Retina (tissue), 1 donor: ENCODE data around the gene RHBG.

Source experiments
- DNase-seq: peaks from one replicate; pipeline ENCODE4 v3.0.0-alpha.2; 2016

RHBG gene

DNA sequence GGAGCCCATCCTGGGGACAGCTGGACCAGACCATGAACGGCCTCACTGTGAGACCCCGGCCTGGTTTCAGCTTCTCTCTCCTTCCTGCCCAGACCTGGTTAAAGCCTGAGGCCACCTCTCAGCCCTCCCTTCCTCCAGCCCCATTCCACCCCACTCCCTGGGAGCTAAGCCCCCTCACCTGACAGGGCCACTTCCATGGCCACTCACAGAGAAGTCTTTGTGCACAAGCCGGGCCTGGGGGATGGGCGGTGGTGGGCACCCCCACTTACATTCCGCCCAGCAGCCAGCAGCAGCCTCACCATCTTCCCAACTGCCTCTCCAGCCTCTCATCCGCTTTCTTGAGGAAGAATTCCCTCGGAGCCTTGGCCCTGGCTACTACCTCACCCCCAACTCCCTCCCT lies 40.4 kb downstream of the RHBG start:
- DNase-seq, result no peak

DNA sequence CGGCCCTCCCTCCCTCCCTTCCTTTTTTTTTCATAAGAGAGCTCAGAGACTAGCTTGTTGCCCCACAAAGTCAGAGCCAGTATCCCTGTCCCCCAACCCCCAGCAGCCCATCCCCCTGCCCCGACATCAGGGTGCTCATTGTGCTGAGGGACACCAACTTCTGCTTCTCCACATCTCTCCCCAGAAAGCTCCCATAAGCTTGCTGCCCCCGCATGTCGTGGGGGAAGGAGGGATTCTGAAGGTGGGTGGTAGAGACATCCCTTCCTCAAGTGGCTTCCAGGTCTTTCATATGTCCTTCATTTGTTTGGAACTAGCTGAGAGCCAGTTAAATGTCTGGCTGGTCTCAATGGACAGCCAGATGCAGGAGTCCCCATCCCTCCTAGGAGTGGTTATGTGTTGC lies 41.2 kb downstream of the RHBG start:
- DNase-seq, result no peak

DNA sequence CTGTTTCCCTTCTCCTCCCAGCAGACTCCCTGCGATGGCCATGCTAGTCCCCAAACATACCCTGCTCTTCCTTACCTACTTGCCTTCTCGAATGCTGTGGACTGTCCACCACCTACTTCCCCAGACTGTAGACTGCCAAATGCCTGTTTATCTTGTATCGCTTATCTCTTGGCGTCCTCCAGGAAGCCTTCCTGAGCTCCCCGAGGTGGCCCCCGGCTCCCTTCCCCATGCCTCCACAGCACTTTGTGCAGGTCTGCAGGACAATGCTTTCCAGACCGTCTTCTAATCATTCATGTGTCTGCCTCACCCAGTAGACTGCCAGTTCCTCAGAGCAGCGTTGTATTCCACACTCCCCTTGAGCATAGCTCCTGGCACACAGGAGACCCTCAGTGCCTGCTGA lies 41.7 kb downstream of the RHBG start:
- no peak for DNase-seq

DNA sequence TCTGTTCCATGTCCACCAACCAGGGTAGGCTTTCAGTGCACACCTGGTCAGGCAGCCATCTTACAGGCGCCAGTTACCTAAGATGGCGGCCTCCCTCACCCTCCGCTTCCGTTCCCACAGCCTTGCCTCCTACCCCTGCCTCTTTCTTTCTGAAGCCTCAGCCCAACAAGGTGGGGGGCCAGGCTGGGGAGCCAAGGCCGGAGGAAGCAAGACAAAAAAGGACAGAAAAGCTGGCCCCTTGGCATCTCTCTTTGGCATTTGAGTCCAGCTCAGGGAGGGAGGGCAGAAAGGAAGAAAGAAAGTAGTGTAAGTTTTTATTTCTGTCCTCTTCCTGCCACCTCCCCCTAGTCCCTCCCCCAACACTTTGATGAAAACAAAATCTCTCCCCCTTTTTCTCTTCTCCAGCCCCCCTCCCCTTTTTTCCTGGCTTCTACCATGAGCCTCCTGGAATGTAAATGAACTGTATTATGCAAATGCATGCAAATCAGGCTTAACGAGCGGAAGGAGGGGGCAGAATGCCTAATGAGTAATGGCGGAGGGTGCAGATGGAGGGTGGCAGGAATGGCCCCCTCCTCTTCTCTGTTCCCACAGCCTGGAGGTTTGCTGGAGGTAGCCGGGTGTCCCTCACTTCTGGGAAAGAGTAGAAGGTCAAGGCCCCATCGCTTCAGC lies 43.8 kb downstream of the RHBG start:
- no peak for DNase-seq

DNA sequence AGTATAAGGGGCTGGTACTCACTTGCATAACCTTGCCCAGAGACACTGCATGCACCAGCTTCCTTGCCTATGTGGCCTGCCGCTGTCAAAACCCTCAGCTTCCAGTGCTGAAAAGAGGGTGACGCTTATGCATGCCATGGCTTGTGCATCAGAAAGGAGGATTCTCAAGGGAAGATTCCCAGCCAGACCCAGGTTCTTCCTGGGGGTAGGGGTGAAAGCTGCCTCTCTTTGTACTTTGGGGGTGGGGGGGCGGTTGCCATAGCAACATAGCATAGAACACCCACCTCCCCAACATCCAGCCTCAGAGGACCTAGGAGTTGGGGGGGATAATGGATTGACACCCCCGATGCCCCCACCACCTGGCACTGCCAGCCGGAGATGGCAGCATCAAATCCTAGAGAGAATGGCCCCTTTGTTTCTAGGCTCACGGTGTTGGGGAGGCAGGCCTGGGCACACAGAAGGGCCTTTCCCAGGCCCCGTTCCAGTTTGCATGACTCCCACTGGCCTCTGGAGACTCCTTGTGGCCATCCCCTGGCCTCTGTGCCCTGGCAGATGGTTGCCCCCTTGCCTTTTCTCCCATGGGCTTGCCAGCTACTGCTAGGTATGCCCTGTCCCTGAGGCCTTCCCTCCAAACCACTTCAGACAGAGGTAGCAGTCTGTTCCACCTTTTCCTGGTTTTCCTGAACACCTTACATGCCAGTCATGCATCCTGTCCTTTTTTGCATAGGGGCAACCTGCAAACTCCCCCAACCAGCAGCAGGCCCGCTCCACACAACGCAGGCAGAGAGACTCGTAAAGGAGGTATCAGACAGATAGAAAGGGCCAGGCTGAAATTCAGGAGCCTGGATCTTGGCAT lies 44.6 kb downstream of the RHBG start:
- no peak for DNase-seq

DNA sequence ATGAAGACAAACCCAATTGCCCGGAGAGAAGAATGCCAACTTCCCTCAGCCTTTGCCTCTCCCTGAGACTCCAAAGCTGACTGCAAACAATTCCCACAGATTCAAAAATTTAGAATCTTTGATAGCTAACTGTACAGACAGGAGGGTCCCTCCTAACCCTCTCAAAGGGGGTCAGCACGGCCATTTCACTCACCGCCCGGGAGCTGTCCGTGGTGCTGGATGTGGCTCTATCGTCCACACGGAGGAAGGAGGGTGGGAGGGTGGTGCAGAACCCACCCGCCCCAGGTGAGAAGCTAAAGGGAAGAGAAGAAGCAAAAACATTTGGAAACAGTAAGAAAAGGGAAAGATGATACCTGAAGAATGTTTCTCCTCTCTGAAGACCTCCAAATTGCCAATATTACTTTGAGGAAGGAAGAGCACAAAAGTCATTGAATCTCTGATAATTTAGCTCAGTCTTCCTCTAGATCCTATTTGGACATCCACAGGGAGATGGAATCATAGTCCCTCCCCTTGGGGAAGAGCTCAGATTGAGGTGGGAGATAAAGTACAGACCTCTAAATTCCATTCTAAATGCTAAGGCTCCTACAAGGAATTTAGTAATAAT lies 45.6 kb downstream of the RHBG start:
- peak; percentile 48 for DNase-seq

DNA sequence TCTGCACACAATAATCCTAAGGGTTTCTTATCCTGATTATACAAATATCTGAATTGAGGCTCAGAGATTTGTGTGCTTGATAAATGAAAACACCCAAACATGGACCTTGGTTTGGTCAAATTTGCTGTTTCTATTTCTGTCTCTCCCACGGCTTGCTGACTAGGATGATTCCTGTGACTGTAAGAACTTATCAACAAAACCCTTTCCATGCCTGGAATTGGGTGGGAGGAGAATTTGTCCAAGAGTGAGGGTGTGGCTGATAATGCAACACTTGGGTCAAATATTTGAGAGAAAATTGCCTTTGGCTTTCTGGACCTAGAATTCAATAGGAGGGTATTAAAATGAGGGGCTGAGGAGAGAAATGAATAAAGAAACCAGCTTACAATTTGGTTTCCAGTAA lies 48.0 kb downstream of the RHBG start:
- no peak for DNase-seq

DNA sequence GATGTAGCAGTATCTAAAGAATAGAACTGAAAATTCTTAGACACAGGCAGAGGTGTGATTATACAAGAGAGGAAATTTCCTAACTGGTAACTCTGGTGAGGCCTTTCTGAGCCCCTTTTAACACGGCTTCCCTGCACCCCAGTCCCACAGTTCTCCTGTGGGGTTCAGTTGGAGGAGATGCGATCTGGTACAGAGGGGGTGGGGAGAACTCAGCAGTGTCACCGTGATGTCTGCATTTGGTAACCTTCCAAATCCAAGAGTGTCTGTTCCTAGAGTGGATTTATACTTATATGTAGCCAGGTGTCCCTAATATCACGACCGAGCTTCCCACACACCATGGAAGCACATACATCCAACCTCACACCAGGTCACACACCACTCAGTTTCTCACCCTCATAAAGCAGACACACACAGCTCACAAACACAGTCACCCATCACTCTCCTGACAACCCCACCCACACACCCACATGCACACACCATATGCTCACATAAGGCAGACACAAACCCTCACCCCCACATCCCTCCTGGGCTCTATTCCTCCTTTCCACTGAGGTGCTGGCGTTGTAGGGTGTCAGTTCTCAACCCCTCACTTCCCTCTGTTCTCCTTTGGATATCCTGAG lies 48.5 kb downstream of the RHBG start:
- DNase-seq, result no peak

DNA sequence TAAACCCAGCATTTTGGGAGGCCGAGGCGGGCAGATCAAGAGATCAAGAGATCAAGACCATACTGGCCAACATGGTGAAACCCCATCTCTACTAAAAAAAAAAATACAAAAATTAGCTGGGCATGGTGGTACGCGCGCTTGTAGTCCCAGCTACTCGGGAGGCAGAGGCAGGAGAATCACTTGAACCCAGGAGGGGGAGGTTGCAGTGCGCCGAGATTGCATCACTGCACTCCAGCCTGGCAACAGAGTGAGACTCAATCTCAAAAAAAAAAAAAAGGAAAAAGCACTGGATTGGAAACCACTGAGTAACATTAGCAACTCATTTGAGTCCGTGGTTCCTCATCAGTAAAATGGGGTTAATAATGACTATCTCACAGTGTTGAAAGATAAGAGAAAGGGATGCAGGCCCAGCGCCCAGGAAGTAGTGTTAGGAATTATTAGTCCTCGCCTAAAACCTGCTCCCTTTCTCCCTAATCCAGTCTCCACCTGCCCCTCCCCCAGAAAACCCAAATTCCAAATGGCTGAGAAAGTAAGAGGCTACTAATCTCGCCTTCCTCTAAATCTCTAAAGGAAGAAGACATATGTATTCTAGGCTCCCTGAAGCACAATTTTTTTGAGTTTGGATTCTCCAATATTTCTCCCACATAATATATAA lies 49.5 kb downstream of the RHBG start:
- no peak for DNase-seq

DNA sequence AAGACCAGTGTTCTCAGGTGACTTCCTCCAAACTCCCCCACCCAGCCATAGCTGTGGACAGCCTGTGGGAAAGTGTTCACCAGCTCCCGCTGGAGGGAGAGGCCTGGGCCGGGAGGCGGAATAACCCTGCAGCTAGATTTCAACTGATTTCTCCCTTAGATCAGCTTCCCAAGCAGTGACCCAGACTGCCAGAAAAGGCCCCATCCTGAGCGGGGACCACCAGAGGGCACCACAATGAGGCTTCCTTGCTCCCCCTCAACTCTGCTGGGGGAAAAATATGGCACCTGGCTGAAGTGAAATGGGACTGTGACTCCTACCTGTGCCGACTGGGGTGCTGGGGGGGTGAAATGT lies 50.8 kb downstream of the RHBG start:
- DNase-seq, result no peak

DNA sequence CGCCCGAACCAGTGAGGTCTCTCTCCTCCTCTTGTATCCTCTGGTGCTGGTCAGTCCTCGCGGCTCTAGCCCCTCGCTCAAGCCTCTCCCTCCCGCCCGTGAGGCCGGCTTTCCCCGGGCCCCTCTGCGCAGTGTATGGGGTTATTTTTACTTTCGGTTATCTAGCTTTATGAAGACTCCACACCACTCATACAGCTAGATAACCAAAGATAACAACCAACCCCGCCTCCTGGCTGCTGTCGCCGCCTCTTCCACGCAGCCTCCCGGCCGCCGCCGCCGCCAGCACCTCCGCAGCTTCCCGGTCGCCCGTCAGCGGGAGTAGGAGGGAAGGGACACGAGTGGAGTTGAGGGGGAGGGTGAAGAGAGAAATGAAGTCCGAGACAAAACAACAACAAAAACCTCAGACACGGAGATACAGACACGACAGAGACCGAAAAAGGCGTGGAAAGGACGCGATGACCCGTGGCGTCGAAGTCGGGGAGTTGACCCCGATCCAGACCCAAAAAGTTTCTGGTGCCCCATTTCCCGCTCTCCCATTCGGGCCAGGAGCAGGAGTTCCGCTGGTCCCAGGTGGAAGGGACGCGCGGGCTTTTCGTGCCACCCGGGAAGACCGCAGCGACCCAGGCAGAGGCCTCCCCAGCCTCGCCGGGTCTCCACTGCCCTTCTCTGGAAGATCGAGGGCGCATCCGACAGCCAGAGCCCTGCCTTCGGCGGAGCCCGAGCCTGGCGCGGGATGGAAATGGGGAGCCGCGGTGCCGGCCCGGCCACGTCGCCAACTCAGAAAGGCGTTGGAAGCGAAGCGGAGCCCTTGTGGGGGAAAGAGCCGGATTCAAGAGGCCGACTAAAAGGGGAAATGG lies 51.4 kb downstream of the RHBG start:
- DNase-seq, result no peak

DNA sequence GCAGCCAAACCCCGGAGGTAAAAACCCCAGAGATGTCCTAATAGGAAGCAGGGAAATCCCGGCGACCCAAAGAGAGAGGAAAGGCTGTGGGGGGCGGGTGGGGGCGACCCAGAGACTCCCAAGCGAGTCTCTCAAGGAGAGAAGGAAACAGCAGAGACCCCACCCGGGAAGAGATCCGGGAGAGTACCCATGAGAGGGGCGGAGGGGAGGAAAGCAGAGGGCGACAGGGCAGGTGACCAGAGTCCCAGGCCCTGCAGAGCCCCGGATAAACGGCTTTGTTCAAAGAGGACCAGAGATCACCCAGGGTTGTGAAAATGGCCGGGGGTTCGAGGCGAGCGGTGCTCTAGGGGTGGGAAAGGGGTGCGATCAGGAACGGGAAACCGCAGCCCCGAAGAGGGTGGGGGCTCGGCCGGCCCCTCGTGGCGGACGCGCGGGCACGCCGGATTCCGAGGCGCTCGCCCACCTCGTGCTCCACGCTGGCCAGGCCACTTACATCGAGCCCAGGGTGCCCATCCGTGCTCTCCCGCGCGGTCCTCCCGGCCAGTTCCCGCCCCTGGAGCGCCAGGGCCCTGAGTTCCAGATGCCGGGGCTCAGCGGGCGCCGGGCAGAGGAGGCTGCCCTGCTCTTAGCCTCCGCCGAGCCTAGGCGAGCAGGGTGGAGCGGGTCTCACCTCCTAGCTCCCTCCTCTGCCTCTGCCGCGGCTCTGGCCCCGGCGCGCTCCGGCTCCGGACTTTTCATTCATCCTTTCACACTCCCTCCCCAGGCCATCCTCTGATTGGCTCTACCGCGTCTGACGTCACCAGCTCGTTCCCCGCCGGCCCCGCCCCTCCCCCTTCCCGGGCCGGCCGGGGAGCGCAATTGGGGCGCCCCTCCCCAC lies 52.3 kb downstream of the RHBG start:
- DNase-seq, result peak; percentile 81

DNA sequence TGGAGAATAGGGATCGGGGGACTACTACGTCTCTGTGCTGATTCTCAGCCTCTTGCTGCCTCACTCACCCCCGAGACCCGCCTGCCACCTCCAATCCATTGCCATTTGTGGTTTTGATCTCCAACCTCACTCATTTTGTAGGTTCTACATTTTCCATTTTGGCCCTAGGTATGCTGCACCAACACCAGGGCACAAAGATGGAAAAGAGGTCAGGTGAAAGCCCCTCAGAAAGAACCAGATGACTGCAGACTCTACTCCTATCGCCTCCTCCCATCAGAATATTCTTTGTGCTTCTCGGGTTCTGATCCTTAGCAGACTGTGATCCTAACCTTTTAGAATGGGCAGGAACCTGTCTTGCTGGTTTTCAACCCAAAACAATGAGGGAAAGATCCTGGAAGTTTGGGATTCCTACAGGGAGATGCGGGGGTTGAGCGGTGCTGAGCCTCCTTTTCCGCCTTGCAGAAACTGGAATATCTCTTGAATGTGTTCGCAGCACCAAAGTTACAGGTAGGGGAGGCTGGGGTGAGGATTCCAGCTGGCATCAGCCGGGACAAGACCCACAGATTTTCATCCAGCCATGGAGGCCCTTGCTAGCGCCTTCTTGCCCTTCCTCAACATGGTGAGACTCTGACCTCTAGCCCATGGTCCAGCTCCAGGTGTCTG lies 53.1 kb downstream of the RHBG start:
- DNase-seq, result no peak

DNA sequence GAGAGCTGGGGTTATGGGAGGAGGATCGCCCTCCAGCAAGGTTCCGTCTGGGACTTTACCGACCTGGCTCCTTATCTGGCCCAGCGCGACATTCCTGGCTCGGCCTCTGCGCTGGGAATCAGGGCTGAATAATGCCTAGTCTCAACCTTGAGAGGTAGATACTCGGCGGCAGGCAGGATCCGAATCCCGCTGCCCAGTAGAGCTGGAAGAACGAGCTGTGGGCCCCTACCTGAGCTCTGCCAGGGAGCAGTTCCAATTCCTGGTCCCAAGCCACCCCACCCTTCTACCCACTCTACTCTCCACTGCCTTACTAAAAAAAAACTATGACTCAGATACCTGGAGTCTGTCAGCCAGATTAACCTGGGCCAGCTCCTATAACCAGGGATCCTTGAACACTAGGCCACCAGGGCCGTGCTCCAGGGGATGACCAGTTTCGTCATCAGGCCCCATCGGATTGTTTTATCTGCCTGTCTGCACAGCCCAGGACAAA lies 53.6 kb downstream of the RHBG start:
- no peak for DNase-seq

DNA sequence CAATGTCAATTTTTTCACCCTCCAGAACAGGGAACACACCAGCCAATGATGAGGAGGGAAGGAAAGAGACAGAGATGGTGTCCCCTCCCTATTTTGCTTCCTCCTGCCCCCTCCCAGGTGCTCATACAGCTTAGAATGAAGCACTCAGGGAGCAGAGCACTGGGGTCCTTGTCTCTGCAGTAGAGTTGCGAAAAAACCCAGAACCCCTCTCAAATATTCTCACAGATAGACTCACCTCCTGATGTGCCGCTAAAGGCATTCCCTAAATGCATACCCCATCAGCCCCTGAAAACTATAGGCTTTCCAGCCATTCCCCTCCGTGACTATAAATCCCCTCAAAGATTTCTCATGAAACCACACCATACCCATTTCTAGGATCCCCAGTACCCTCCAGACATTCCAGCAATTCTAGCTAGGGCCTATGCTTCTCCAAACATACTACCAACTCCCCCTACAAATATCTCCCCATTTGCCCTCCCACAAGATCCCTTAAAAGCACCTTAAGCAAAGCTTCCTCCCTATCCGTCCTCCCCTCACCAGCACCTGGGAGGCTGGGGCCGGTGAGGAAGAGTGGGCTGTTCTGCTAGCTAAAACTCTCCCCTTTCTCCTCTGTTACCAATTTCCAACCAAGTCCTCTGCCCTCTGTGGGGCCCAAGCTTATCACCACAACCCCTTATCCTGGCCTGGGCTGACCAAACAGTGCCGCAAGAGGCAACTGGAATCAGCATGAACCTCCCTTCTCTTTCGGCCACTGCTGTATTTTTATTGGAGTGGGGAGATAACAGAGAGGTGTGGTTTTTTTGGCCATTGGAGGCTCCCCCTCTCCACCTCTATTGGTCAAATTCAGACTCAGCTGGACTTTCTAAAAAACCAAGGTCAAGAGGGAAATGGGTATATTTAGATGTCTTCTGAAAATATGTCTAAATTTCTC lies 54.7 kb downstream of the RHBG start:
- no peak for DNase-seq

DNA sequence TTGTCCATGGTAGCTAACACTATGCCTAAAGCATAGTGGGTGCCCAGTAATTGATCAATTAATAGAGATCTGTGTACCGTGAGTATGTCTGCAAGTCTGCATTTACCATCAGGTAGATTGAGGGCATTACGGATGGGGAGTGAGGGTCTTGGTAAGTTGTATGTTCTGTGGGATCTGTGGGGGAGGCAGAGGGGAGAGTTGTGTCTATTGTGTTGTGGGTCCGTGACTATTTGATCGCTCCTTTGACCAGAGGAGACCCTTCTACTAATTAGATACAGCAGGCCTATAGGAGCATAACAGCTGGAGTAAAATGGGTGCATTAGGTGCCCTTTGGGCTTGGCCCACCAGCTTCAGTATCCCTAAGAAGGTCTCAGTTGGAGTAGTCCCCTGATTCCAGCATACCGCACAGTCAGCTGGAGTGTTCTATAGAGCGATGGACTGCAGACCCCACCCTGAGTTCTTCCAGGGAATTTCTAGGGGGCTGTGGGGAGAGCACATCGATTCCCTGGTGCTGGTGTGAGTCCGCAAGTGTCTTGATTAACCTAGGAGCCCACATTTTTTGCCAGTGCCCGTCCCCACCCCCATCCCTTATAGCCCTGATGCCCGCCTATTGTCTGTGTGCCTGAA lies 55.9 kb downstream of the RHBG start:
- no peak for DNase-seq

DNA sequence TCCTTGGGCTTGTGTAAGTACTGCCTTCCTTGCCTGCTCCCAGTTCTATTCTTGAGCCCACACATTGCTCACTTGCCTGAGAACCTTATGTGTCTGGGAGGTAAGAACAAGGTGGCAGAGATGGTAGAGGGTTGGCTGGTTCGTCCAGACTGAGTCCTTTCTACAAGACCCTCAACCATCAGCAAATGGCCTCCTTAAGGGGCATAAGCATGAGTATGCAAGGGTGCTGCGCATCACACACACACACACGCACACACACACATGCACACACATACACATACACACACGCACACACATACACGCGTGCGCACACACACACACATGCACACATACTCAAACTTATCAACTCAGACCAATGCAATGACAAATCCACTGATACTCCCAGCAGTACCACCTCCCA lies 56.9 kb downstream of the RHBG start:
- DNase-seq, result no peak

DNA sequence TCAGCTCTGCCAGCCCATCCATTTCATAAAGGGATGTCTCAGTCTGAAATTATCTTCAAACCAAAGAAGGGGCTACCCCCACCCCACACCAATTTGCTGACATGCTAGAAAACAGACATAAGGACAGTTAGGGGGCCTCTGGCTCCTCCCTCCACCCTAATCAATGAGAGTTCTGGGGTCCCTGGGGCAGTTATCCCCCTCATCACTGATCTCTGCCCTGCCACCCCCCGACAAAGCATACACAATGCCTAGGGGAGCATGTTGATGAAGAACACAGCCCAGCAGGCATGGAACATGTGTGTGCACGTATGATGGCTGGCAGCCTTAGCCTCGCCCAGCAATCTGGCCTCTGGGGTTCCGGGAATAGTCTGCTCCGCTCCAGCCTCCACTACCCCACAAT lies 58.9 kb downstream of the RHBG start:
- no peak for DNase-seq
